Omental fat pad (tissue), 4 donors: Measurements from ENCODE around the gene AMZ2. TPM values are rescaled to one million over a fixed set of nuclear protein-coding genes. Genes with fewer than 3 reads are reported as not detected.

Experiments
- ATAC-seq: fragments of 150-250 bp; one replicate; pipeline ENCODE4 v1.9.1; 2016; ENCODE audit warnings: mild to moderate bottlenecking, moderate library complexity; ENCODE audit not compliant: low FRiP score
- DNase-seq: peaks from one replicate; pipeline ENCODE4 v3.0.0-alpha.2; 2019; ENCODE audit warnings: low spot score
- total RNA-seq, 4 donors: library from RNA; depleted of rRNA; stranded (reverse); fragments of >200 nt; gene quantifications; one replicate each; pipeline ENCODE4 v1.1.0, GENCODE V29; 2016
- TF ChIP-seq, protein P1 (sequence below), 3 donors: fragments of 450-650 bp; IDR thresholded peaks; one replicate each; pipeline ENCODE4 v1.5.1; 2016 to 2017; ENCODE audit warnings: antibody characterized with exemption in 3 of 3, mild to moderate bottlenecking in 3 of 3, moderate library complexity in 2 of 3

The AMZ2 gene
- total RNA-seq, 4 donors from 2014 or later, result 26.6 to 59.6 (median 48.1) TPM

DNA sequence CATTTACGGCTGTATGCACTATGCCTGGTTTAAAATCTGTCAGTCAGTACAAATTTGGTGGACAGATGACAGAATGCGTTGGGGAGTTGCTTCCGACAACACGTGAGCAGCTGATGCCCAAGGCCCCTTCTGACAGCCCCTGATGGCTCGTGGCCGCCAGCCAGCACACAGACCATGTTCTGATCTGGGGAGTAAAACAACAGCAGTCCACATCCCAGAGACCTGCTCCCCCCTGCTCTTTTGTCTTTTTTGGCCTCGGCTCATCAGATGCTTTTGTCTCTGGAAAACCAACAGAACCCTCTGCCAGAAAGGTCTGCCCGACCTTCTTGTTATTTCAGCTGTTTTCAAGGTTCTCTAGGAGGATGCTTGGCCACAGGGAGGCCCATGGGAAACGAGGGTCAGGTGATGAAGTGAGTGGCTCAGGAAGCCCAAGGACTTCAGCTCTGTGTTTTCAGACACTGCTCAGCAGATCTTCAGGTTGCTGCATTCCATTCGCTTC is 54.3 kb downstream of the AMZ2 start:
- TF ChIP-seq, protein P1, sequence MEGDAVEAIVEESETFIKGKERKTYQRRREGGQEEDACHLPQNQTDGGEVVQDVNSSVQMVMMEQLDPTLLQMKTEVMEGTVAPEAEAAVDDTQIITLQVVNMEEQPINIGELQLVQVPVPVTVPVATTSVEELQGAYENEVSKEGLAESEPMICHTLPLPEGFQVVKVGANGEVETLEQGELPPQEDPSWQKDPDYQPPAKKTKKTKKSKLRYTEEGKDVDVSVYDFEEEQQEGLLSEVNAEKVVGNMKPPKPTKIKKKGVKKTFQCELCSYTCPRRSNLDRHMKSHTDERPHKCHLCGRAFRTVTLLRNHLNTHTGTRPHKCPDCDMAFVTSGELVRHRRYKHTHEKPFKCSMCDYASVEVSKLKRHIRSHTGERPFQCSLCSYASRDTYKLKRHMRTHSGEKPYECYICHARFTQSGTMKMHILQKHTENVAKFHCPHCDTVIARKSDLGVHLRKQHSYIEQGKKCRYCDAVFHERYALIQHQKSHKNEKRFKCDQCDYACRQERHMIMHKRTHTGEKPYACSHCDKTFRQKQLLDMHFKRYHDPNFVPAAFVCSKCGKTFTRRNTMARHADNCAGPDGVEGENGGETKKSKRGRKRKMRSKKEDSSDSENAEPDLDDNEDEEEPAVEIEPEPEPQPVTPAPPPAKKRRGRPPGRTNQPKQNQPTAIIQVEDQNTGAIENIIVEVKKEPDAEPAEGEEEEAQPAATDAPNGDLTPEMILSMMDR (IDR thresholded peaks at IDR 0.05), result no peak
- DNase-seq (no peak), ATAC-seq (no peak)

DNA sequence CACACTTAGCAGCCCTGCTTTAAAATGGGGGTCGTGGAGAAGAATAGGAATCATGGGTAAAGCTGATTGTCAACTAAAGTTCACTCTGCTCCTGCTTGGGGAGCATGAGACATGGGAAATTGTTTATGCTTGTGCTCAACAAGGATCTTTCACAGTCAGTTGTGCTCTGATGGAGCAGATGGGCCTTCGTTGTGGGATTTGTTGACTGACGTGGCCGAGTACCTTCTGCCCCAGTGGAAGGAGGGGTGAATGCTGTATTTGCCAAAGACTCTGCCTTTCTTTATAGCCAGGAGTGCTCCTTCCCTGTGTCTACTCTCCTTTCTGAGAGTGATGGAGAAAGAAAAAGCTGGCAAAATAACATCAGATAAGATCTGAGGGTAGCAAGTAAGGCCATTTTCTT is 54.8 kb downstream of the AMZ2 start:
- ATAC-seq (no peak), DNase-seq (no peak)

DNA sequence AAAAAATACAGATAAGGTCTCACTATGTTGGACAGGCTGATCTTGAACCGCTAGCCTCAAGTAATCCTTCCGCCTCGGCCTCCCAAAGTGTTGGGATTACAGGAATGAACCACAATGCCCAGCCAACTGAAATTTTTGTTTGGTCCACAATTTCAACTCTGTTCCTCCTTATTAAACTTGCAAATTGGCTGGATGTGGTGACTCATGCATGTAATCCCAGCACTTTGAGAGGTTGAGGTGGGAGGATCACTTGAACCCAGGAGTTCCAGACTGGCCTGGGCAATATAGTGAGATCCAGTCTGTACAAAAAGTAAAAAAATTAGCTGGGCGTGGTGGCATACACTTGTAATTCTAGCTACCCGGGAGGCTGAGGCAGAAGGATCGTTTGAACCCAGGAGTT is 56.9 kb downstream of the AMZ2 start:
- ATAC-seq (no peak), DNase-seq (no peak)
- TF ChIP-seq, protein P1 (IDR thresholded peaks at IDR 0.05), result no peak

More for the DNA sequence above, 54.8 kb downstream of the AMZ2 start:
- TF ChIP-seq, protein P1 (IDR thresholded peaks at IDR 0.05), result no peak

DNA sequence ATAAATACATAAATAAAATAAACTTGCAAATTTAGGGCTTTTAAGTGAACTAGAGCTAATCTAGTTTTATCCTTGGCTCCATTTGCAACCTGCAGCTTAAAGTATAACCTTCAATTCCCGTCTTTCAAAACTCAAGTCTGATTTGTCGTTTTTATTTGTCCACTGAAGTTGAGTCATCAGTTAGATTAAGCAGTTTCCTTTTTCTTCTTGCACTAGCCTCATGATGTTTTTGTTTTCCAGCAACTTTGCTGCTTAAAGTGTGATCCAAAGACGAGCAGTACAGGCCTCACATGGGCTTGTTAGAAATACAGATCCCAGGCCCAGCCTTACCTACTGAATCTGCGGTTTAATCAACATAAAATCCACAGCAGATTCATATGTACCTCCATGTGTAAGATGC is 57.3 kb downstream of the AMZ2 start:
- ATAC-seq (no peak), DNase-seq (no peak)
- TF ChIP-seq, protein P1 (IDR thresholded peaks at IDR 0.05), result no peak

Other genes starting within 250 kb of the AMZ2 start
- 10 to 100 TPM; 13.2 to 64.1 (median 23.4) TPM for gene KPNA2, start 212.3 kb upstream of the AMZ2 start, total RNA-seq
- 1 to 10 TPM in 3 of 4 donors, under 1 TPM in 1; 0.38 to 7.3 (median 2.2) TPM for gene SLC16A6, start 43.1 kb downstream of the AMZ2 start, total RNA-seq
- 1 to 10 TPM; 1.4 to 8.2 (median 2.6) TPM for gene ARSG, start 43.5 kb downstream of the AMZ2 start, total RNA-seq
- gene WIPI1, start 209.5 kb downstream of the AMZ2 start, total RNA-seq, result 100 to 1,000 TPM in 1 of 4 donors, 10 to 100 TPM in 3; 50.1 to 101 (median 60.2) TPM